HL-60 (cell line): ENCODE results near the gene ISL2.

ENCODE experiments used
- DNase-seq, 2 experiments: peaks; one replicate each; pipeline ENCODE4 v3.0.0-alpha.2; 2010 to 2020; ENCODE audit warnings: low read depth in 1 of 2, low spot score in 1 of 2
- H3K27ac ChIP-seq: fragments of 250-450 bp; sonication (Bioruptor Pico); replicated peaks from 2 replicates; pipeline ENCODE4 v1.5.1; 2020; ENCODE audit warnings: mild to moderate bottlenecking, moderate library complexity
- H3K27me3 ChIP-seq: fragments of 250-450 bp; sonication (Bioruptor Pico); 2 replicates; pipeline ENCODE4 v1.5.1; 2021; ENCODE audit warnings: mild to moderate bottlenecking, moderate library complexity; ENCODE audit not compliant: insufficient read depth, poor library complexity, severe bottlenecking
- H3K4me3 ChIP-seq: replicated peaks from 2 replicates; pipeline ENCODE4 v1.5.1; 2011; ENCODE audit warnings: mild to moderate bottlenecking, control low read depth, low read length; ENCODE audit not compliant: insufficient read depth
- GABPA ChIP-seq: IDR thresholded peaks from 2 replicates; pipeline ENCODE4 v1.6.1; 2012; ENCODE audit warnings: low read depth
- POLR2AphosphoS5 ChIP-seq: IDR thresholded peaks from 2 replicates; pipeline ENCODE4 v1.6.1; 2012; ENCODE audit warnings: low read depth
- SPI1 ChIP-seq: IDR thresholded peaks from 2 replicates; pipeline ENCODE4 v1.6.1; 2012; ENCODE audit warnings: low read depth, mild to moderate bottlenecking, borderline replicate concordance
- TF ChIP-seq, protein P1 (sequence below): IDR thresholded peaks from one replicate; pipeline ENCODE4 v1.5.1; 2011; ENCODE audit warnings: low read length, control low read depth, inconsistent platforms; ENCODE audit not compliant: insufficient read depth
- TF ChIP-seq, protein P2 (sequence below): IDR thresholded peaks from 2 replicates; pipeline ENCODE4 v1.6.1; 2012; ENCODE audit warnings: low read depth; ENCODE audit not compliant: insufficient replicate concordance

The ISL2 gene

DNA sequence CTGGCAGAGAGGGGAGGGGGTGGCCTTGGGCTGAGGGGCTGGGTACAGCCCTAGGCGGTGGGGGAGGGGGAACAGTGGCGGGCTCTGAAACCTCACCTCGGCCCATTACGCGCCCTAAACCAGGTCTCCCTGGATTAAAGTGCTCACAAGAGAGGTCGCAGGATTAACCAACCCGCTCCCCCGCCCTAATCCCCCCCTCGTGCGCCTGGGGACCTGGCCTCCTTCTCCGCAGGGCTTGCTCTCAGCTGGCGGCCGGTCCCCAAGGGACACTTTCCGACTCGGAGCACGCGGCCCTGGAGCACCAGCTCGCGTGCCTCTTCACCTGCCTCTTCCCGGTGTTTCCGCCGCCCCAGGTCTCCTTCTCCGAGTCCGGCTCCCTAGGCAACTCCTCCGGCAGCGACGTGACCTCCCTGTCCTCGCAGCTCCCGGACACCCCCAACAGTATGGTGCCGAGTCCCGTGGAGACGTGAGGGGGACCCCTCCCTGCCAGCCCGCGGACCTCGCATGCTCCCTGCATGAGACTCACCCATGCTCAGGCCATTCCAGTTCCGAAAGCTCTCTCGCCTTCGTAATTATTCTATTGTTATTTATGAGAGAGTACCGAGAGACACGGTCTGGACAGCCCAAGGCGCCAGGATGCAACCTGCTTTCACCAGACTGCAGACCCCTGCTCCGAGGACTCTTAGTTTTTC, 4.9 kb downstream of the ISL2 start:
- no peak overlapping the region for H3K27ac ChIP-seq
- no peak for DNase-seq
- no peaks in the 10 kb centered on the region for H3K27me3 ChIP-seq
- TF ChIP-seq SPI1 (no peak), POLR2AphosphoS5 (no peak), GABPA (no peak)
- TF ChIP-seq, protein P1, sequence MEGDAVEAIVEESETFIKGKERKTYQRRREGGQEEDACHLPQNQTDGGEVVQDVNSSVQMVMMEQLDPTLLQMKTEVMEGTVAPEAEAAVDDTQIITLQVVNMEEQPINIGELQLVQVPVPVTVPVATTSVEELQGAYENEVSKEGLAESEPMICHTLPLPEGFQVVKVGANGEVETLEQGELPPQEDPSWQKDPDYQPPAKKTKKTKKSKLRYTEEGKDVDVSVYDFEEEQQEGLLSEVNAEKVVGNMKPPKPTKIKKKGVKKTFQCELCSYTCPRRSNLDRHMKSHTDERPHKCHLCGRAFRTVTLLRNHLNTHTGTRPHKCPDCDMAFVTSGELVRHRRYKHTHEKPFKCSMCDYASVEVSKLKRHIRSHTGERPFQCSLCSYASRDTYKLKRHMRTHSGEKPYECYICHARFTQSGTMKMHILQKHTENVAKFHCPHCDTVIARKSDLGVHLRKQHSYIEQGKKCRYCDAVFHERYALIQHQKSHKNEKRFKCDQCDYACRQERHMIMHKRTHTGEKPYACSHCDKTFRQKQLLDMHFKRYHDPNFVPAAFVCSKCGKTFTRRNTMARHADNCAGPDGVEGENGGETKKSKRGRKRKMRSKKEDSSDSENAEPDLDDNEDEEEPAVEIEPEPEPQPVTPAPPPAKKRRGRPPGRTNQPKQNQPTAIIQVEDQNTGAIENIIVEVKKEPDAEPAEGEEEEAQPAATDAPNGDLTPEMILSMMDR = no peak
- TF ChIP-seq, protein P2, sequence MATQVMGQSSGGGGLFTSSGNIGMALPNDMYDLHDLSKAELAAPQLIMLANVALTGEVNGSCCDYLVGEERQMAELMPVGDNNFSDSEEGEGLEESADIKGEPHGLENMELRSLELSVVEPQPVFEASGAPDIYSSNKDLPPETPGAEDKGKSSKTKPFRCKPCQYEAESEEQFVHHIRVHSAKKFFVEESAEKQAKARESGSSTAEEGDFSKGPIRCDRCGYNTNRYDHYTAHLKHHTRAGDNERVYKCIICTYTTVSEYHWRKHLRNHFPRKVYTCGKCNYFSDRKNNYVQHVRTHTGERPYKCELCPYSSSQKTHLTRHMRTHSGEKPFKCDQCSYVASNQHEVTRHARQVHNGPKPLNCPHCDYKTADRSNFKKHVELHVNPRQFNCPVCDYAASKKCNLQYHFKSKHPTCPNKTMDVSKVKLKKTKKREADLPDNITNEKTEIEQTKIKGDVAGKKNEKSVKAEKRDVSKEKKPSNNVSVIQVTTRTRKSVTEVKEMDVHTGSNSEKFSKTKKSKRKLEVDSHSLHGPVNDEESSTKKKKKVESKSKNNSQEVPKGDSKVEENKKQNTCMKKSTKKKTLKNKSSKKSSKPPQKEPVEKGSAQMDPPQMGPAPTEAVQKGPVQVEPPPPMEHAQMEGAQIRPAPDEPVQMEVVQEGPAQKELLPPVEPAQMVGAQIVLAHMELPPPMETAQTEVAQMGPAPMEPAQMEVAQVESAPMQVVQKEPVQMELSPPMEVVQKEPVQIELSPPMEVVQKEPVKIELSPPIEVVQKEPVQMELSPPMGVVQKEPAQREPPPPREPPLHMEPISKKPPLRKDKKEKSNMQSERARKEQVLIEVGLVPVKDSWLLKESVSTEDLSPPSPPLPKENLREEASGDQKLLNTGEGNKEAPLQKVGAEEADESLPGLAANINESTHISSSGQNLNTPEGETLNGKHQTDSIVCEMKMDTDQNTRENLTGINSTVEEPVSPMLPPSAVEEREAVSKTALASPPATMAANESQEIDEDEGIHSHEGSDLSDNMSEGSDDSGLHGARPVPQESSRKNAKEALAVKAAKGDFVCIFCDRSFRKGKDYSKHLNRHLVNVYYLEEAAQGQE = no peak
- H3K4me3 ChIP-seq = no peak overlapping the region

DNA sequence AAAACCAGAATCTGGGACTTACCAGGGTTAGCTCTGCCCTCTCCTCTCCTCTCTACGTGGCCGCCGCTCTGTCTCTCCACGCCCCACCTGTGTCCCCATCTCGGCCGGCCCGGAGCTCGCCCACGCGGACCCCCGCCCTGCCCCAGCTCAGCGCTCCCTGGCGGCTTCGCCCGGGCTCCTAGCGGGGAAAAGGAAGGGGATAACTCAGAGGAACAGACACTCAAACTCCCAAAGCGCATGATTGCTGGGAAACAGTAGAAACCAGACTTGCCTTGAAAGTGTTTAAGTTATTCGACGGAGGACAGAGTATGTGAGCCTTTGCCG, 5.4 kb downstream of the ISL2 start:
- H3K4me3 ChIP-seq = no peak overlapping the region
- TF ChIP-seq GABPA (no peak), SPI1 (no peak), POLR2AphosphoS5 (no peak)
- TF ChIP-seq, protein P2 = no peak
- TF ChIP-seq, protein P1 = no peak
- no peak overlapping the region for H3K27ac ChIP-seq
- H3K27me3 ChIP-seq = no peaks in the 10 kb centered on the region
- no peak for DNase-seq

DNA sequence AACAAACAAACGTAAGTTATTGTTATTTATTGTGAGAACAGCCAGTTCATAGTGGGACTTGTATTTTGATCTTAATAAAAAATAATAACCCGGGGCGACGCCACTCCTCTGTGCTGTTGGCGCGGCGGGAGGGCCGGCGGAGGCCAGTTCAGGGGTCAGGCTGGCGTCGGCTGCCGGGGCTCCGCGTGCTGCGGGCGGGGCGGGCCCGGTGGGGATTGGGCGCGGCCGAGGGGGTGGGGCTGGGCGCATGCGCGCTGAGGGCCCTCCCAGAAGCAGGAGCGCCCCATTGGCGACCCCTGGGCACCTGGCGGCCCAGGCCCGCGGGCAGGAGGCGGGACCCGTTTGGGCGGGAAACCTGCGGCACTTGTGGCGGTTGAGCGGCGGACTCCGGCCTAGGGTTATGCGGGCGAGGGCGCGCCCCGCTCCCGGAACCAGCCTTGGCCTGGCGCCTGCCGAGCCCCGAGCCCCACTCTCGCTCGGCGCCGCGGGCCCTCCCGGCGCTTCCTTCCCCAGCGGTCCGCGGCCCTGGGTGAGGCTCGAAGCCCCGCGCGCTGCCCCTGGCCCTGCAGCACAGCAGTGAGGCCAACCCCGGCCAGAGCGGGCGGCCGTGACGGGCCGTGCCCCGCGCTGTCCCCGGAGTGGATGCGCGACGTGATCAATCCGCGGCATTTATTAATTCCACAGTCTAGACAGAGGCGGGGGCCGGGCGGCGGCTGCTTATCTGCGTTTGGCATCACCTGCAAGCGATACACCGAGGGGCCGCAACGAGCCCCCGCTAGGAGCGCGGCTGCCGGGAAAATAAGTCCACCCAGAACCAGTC, 6.0 kb downstream of the ISL2 start:
- TF ChIP-seq, protein P2 = no peak
- TF ChIP-seq SPI1 (no peak), POLR2AphosphoS5 (no peak), GABPA (no peak)
- TF ChIP-seq, protein P1 = no peak
- Histone ChIP-seq H3K27me3 (no peaks in the 10 kb centered on the region), H3K27ac (no peak overlapping the region), H3K4me3 (no peak overlapping the region)
- no peak for DNase-seq
